ENCODE measurements around the gene STRA8.
A peak's percentile ranks its signal among the peaks of the same experiment; 100 is the strongest.
"Not testable (repeated sequence)": the region's sequence is repeated elsewhere in the genome, so short reads cannot be mapped to it uniquely, and the experiment has no call there.

The STRA8 gene

GRCh38 chr7:135206941-135207391, 26.7 kb upstream of the STRA8 start:
- no peak for DNase-seq

GRCh38 chr7:135207406-135208101, 26.1 kb upstream of the STRA8 start:
- no peak for DNase-seq

GRCh38 chr7:135208102-135208793, 25.4 kb upstream of the STRA8 start:
- DNase-seq = no peak

DNA sequence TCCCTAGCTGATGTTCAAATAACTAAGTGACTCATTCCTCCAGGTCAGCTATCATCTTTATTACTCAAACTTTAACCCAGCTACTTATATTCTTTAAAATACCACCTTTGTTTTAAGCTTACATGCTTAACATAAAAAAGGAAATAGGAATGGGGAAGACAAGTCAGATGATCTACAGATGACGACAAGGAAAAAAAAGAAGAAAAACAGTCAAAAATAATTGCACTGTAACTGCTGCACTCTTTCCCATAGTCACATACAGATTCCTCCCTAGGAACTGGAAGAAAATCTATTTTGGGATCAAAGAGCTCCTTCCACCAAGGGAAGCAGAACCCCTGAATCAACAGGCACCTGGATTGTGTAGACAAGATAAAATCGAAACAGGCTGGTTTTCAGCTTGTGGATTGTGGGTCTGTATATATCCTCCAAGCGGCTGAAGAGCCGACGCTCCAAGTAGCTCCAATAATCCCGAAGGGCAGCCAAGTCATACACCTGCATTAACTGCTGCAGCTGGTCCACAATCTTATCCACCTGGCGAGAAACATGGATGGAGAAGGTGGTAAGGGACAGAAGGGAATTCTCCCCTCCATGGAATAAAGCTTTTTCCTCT, 24.3 kb upstream of the STRA8 start:
- DNase-seq = no peak

DNA sequence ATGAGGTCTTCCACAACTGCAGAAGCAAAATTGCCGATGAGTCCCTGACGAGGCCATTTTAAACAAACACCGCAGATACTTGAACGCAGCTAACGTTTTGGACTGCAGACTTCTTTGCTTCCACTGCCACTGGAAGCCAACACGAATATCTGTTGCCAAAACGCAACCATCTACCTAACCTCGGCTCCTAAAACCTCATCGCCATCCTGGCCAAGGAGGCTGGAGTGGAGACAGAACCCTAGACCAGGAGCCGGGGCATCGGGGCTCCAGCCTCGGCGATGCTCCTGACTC, 22.8 kb upstream of the STRA8 start:
- no peak for DNase-seq

DNA sequence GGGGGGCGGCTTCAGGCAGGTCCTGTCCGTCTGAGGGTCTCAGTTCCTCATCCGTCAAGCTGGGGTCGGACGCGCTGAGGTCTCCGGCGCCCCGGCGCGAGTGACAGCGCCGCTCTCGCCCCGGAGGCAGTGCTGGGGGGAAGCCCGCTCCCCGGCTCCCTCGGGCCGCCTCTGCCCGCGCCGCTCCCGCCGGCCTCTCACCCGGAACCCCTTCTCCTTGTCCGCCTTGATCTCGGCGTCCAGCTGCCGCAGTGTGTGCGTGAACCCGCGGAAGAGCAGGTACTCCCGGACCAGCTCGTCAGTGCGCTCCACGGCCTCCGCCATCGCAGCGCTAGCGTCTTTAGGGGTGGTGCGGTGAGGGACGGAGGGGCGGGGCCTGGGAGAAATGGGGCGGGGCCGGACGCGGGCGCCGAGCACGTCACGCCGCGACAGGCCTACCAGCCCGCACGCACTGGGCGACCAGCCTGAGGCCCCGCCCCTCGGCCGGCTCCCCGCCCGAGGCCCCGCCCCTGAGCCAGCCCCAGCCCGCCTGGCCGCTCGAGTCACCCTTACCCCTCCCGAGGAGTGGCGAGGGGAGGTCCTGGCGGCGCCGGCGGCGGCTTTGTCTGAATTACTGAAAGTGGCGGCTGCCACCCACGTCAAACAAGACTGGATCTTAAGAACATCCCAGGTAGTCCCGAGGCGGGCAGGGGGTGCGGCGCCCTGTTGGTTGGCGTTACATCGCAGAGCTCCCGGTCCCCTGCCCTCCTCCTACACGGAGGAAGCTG, 22.3 kb upstream of the STRA8 start, which contains the start of gene WDR91:
TSS of gene WDR91 (minus strand) at position 348 of the 767 bp plus-strand sequence. CDS start at position 324, 24 bp downstream.
- peak; percentile 96 for DNase-seq

DNA sequence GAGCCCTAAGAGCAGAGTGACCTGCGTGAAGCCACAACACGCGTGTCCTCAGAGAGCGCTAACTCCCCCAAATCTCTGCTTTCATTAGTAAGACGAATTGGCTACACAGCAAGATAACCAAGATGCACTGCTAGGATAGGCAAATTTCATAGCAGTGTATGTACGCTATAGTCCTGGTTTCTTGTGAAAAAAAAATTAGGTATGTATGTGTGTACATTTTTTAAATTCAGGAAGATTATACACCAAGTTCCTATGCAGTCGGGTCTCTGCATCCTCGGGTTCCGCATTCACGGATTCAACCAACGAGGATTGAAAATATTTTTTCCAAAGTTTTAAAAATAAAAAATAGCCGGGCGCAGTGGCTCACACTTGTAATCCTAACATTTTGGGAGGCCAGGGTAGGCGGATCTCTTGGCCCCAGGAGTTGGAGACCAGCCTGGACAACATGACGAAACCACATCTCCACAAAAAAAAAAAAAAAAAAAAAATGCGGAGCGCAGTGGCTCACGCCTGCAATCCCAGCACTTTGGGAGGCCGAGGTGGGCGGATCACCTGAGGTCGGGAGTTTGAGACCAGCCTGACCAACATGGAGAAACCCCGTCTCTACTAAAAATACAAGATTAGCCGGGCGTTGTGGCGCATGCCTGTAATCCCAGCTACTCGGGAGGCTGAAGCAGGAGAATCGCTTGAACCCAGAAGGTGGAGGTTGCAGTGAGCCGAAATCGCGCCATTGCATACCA, 21.5 kb upstream of the STRA8 start:
- DNase-seq = not testable (repeated sequence)

DNA sequence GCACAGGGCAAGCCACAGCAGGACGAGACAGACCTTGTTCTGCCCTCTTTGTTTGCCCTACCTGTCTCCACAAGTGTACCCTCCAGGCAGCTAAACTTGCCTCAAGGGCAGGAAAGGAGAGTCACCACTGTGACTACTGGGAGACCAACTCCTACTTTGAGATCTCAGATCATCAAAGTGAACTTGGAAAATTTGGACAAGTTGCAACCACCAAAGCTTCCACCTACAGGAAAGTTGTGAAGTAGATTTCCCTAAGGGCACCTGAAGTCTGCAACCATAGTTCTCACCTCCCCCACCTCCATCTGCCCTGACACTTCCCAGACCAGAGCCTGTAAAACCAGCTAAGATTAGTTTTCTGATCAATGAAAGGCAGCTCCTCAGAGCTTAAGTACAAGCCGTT, 19.8 kb upstream of the STRA8 start:
- no peak for DNase-seq

- no peak for DNase-seq
These were observed 18.5 kb upstream of the STRA8 start for GRCh38 chr7:135215180-135215579.

GRCh38 chr7:135215698-135216097, 17.9 kb upstream of the STRA8 start:
- no peak for DNase-seq

DNA sequence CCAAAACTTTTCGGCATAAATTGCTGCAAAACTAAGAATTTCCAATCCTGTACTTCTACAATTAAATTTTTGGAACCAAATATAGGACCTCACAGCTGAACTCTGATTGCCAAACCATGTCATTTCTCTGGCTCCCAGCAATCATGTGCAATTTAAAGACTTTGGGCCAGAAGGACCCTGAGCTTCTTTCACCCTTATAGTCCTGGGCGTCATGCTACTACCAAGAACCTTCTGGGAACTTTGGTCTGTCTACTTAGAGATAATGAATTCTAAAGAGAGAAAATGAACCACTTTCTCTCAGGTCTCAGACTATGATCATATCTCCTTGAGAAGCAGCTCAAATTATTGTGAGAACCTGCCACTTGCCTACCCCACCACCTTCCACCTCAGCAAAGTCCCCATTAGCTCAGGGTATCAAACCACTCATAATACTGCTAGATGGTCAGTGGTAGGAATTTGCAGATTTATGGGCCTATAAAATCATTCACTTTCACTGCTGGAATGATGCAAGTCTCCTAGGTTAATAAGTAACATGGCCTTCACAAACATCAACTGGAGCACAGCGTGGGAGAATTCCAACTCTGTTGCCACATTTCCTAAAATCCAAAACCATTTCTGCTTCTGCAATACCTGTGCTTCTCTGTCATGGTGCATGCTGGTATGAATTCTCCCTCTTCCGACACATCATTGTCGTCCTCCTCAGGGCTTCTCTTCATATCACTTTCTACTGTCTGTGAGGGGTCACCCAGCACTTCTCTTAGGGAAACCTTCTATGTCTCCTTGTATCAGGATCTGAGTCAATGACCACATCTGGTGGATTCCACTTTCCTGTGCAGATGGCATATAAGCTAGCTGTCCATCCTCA, 15.8 kb upstream of the STRA8 start:
- DNase-seq = no peak

DNA sequence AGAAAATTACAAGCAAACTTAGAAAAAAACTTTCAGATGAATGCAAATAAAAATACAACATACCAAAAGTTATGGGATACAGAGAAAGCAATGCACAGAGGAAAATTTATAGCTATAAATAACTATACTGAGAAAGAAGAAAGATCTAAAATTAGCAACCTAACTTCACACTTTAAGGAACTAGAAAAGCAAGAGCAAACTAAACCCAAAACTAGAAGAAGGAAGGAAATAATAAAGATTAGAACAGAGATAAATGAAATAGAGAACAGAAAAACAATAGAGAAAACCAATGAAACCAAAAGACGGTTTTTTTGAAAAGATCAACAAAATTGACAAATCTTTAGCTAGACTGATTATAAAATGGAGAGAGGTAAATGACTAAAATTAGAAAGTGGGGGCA, 9.6 kb upstream of the STRA8 start:
- no peak for DNase-seq

DNA sequence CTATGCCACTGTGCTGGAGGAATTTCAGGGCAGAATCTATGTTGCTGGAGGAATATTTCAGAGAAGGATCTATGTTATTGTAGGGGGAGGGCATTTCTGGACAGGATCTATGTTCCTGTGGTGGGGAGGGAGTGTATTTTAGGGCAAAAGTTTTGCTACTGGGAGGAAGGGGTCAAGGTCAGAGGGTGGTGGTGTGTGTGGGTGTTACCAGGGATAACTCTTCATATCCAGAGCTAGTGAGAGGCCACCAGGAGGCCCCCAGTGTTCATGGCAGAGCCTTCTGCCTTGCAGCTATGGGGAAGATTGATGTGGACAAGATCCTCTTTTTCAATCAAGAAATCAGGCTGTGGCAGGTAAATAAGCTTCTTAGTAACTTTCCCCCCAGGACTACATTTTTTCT, 2.0 kb upstream of the STRA8 start:
- no peak for DNase-seq

DNA sequence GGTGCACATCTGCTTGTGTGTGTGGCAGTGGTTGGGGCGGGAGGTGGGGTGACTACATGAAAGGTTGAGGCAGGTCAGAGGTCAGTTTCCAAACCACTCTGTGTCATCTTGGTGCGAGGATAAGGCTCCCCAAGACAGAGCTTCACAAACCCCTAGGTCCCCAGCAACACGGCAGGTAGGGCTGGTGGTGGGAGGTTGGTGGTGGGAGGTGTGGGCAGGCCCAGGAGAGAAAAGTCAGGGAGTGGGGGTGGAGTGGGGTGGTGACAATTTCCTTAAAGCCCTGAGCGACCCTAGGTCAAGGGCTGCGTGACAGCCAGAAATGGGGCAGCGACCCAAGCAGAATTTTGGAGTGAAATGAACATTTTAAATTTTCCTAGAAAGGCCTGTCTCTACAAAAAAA, 1.6 kb upstream of the STRA8 start:
- no peak for DNase-seq

- DNase-seq = no peak
These were observed 918 bp upstream of the STRA8 start for GRCh38 chr7:135232720-135233119.

DNA sequence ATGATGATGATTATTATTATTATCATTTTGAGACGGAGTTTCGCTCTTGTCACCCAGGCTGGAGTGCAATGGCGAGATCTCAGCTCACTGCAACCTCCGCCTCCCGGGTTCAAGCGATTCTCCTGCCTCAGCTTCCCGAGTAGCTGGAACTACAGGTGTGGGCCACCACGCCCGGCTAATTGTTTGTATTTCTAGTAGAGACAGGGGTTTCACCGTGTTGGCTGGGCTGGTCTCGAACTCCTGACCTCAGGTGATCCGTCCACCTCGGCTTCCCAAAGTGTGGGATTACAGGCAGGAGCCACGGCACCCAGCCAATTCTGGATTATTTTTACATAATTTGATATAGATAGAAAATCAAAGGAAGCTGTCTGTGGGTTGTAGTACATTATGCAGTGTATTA, 457 bp downstream of the STRA8 start:
- DNase-seq = not testable (repeated sequence)

- no peak for DNase-seq
These were observed 1.1 kb downstream of the STRA8 start for GRCh38 chr7:135234727-135235126.

- DNase-seq = no peak
These were observed 2.2 kb downstream of the STRA8 start for GRCh38 chr7:135235841-135236240.

GRCh38 chr7:135236727-135237126, 3.1 kb downstream of the STRA8 start:
- no peak for DNase-seq

- DNase-seq = no peak
These were observed 4.6 kb downstream of the STRA8 start for GRCh38 chr7:135238112-135238744.

DNA sequence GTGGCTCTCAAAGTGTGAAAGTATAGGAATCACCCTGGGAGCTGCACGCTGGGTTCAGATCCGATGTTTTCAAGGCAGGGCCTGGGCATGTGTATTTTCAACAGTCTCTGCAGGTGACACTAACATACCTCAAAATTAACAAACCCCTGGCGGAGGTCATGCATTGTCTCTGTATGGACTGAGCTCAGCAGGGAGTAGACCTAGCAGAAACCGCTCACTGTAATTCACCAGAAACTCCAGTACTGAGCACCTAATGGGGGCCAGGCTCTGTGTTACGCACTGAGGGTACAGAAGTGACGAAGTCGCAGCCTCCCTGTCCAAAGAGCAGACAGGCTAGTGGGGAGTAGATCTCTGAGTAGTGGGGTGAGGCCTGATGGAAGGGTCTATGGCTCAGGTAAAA, 5.6 kb downstream of the STRA8 start:
- DNase-seq = no peak

Data from activated effector memory CD4-positive, alpha-beta T cell treated with Interleukin-2 at 50 U/mL for 16 hours (primary cell).